Measurements from ENCODE around the gene ZCCHC24.
A peak's percentile ranks its signal among the peaks of the same experiment; 100 is the strongest.

ZCCHC24 gene

DNA sequence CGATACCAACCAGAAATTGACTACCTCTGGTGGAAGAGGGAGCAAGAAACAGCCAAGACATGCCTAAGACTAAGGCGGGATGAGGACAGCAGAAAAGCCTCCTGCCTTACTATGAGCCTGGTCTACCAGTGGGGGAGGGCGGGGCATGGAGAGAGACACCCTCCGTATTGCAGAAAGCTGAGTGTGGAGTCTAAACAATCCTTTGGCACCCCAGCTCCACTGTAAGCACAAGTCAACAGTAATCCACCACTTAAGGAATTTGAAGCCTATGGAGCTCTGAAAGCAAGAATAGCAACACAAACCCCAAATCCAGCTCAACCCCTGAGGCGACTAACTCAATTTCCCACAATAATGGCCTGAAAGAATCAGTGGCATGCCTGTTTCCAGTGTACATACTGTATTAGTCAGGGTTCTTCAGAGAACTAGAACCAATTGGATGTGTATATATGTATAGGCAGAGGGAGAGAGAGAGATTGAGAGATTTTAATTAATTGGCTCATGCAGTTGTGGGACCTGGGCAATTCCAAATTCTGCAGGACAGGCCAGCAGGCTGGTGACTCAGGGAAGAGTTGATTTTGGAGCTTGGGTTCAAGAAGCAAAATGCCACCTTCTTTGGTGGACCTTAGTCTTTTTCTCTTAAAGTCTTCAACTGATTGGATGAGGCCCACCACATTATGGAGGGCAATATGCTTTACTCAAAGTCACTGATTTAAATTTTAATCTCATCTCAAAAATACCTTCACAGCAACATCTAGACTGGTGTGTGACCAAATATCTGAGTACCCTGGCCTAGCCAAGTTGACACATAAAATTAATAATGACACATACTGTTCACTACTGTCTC, 84.7 kb downstream of the ZCCHC24 start:
- no peak for DNase-seq (ENCODE audit: low spot score)

GRCh38 chr10:79359816-79360498, 85.5 kb downstream of the ZCCHC24 start:
- no peak for DNase-seq (ENCODE audit: low spot score)

GRCh38 chr10:79358811-79359210, 86.6 kb downstream of the ZCCHC24 start:
- peak; percentile 64 for DNase-seq (ENCODE audit: low spot score)

GRCh38 chr10:79357180-79357579, 88.2 kb downstream of the ZCCHC24 start:
- no peak for DNase-seq (ENCODE audit: low spot score)

DNA sequence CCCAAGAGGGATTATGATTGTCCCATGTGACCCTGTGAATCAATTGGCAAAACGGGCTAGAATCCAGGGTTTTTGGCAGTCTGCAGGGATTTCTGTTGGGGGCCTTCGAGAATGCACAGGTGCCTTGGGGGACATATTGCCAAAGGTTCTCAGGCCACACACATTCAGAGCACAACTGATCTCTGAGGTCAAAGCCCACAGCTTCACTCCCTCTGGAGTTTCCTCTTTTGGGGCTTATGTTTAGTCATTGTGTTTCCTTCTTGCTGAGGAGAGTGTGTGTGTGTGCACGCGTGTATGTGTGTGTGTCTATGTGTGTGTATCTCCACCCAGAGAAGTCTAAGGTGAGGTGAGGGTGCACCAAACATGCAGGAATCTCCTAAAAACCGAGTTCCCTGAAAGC, 89.3 kb downstream of the ZCCHC24 start:
- no peak for DNase-seq (ENCODE audit: low spot score)

- DNase-seq (ENCODE audit: low spot score), result no peak
Observed at GRCh38 chr10:79355420-79356017, 89.9 kb downstream of the ZCCHC24 start.

DNA sequence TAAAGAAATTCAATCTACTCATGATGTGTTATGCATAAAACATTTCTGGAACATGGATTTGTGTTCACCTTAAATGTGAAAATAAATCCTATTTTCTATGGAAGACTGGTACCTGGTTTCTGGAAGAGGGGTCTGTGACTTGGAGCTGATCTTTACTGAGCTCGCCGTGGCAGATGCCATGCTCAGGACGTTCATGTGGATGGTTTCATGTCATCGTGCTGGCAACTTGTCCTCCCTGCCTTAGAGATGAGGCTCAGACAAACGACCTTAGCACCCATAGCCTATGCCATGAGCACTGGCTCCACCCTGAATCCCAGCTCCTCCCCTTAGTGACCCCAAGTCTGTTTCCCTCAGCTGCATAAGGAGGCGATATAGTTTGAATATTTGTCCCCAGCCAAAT, 90.8 kb downstream of the ZCCHC24 start:
- DNase-seq (ENCODE audit: low spot score), result no peak

DNA sequence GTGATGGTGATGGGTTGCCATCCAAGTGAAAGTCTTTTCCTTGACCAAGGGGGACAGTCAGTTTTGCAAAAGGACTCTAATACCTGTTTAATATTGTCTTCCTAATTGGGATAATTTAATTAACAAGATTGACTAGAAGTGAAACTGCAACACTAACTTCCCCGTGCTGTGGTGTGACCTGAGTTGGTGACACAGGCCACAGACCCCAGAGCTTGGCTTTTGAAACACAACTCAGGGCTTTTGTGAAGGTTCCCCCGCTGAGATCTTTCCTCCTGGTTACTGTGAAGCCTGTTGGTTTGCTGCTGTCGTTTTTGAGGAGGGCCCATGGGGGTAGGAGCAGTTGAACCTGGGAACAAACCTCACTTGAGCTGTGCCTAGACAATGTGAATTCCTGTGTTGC, 91.3 kb downstream of the ZCCHC24 start:
- DNase-seq (ENCODE audit: low spot score), result no peak

DNA sequence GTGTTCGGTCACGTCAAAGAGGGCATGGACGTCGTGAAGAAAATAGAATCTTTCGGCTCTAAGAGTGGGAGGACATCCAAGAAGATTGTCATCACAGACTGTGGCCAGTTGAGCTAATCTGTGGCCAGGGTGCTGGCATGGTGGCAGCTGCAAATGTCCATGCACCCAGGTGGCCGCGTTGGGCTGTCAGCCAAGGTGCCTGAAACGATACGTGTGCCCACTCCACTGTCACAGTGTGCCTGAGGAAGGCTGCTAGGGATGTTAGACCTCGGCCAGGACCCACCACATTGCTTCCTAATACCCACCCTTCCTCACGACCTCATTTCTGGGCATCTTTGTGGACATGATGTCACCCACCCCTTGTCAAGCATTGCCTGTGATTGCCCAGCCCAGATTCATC, 91.7 kb downstream of the ZCCHC24 start:
- DNase-seq (ENCODE audit: low spot score), result no peak

DNA sequence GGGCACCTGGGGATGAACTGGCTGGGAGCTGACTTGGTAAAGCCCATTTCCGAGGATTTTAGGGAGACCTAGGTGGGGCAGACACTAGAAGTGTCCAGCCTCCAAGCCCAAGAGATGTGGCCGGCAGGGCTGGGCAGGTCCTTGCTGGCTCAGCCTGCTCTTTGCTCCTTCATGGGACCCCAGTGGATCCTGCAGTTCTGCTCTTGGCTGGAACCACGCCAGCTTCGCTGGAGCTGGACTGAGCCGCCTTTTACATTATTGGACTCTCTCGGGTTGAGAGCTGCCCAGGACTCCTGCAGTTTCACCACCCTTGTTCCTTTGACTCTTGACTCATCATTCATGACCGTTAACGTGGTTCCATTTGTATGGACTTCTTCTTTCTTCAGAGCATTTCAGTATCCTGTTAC, 92.4 kb downstream of the ZCCHC24 start:
- DNase-seq (ENCODE audit: low spot score), result no peak

DNA sequence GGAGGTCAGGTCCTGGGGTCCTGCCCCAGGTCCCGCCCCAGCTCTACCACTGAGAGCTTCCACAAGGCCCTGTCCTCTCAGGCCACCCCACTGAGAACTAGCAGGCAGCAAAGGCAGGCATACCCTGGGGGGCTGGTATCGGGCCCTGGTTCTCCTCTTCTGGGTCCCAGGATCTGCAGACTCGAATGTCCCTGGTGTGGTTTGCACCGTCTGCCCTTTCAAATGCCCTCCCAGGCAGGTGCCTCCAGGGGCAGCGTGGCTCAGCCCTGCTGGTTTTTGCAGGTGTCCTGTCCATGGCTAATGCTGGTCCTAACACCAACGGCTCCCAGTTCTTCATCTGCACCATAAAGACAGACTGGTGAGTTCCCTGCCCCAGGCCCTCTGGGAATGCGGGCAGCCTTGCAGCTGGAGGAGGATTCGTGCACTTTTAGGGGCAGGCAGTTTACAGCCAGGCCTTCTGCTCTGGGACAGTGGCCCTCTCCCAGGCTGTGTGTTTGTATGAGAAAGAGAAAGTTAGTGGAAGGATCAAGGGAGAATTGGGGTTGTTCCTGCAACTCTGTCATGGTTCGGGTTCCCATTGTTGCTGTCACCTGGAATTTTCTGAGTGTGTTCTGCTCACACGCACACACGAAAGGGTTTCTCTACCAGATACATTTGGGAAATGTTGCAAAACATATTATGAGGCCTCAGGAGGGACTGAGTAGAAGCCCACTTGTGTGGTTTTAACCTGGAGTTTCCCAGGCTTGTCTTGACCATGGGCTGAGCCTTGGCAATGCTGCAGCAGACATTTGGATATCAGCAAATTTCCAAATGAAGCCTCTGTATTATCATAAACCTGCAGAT, 93.2 kb downstream of the ZCCHC24 start:
- DNase-seq (ENCODE audit: low spot score), result no peak

- no peak for DNase-seq (ENCODE audit: low spot score)
Observed at GRCh38 chr10:79351332-79351731, 94.1 kb downstream of the ZCCHC24 start.

GRCh38 chr10:79350407-79351154, 94.8 kb downstream of the ZCCHC24 start:
- DNase-seq (ENCODE audit: low spot score), result no peak

- no peak for DNase-seq (ENCODE audit: low spot score)
Observed at GRCh38 chr10:79349766-79350406, 95.5 kb downstream of the ZCCHC24 start.

- no peak for DNase-seq (ENCODE audit: low spot score)
Observed at GRCh38 chr10:79349072-79349491, 96.3 kb downstream of the ZCCHC24 start.

DNA sequence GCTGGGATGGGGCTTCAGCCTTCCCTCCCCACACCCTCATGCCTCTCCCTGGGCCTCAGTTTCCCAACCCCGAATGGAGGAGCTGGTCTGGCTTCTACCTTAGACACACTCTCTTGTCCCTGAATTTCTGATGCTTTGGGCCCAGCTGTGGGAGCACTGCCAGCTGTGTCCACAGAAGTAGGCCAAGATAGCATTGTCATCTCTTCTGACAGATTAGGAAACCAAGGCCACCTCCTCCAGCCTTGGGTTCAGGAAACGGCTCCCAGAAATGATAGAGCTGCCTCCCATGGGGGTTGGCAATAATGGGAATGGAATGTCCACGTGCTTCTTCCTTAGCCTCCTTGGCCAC, 96.8 kb downstream of the ZCCHC24 start:
- no peak for DNase-seq (ENCODE audit: low spot score)

DNA sequence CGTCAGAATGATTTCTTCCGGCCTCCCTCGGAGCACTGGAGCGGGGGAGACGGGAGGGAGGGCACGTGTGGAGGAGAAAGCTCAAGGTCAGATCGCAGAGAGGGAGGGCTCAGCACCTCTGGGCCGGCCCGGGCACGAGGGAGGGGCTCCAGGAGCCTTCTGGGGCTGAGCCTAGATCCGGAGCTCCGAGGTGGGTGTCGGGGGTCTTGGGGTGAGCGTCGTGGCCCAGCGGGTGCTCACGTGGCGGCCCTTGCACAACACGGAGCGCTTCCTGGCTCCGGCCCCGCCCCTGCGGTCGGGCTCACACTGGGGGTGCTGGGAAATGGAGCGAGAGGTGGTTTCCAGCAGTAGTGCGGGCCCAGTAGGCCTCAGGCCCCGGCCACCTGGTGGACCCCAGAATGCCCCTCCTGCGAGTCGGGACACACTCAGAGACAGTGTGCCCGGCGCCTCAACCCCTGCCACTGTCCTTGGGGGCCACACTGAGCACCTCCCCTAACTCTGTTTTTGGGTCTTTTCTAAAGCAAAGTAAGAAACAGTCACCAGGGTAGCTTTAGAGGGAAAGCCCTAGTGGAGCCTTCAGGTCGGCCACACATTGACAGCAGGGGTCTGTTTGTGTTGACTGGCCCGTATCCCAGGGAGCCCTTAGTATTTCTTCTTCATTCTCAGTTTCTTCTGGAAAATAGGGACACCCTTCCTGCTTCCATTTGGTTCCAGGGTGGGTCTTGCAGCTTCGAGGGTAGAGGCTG, 97.4 kb downstream of the ZCCHC24 start:
- peak; percentile 36 for DNase-seq (ENCODE audit: low spot score)

DNA sequence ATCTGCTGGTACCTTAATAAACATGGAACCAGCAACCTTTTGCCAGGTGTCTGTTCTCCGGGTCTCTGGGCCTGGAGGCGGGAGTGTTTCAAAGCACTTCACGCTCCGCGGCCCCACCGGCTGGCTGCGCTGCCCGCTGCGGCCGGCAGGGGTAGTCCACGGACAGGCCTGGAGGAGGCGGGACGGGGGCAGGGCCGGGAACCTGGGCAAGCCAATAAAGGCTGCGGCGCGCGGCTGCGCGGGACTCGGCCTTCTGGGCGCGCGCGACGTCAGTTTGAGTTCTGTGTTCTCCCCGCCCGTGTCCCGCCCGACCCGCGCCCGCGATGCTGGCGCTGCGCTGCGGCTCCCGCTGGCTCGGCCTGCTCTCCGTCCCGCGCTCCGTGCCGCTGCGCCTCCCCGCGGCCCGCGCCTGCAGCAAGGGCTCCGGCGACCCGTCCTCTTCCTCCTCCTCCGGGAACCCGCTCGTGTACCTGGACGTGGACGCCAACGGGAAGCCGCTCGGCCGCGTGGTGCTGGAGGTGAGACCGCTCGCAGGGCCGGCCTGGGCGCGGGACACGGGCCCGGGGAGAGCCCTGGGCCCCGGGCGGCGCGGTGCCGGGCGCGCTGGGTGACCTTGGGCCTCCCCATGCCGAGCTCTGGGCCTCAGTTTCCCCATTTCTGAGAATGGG, 98.1 kb downstream of the ZCCHC24 start, which contains the start of gene PPIF:
Gene PPIF, plus strand, starts transcription at position 244 of the 668 bp plus-strand sequence. Its CDS starts 80 bp downstream, at position 324.
- peak; percentile 83 for DNase-seq (ENCODE audit: low spot score)

DNA sequence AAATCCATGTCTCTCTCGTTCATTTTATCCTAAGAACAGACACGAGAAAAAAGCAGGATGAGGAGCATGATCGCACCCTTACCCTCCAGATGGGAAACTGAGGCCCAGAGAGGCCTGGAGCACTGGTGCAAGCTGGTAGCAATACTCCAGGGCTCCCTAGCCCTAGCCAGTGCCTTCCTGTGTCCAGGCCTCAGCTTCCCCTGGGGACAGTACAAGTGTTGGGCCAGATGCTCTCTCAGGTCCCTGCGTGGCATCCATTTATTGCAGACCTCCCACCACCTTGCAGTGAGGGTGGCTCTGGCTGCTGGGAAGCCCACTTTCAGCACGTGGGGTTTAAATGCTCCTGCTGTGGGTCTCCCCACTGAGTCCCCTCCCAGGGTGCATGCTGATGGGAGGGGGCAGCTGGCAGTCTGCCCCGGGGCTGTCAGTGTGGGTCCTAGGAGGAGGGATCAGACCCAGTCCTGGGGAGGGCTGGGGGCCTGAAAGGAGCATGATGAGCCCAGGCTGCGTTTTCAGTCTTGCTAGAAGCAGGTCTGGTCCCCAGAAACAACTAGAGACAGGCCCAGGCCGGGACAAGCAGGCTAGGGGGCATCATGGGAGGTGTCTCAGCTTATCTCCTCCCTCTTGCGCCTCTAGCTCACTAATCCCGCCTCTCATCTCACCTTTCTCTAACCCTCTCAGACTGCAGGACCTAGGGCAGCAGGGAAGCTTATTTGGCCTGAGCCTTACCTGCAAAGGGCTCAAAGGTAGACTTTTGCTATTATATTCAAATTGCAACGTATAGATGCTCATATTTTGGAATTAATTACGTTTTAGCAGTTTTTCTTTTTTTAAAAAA, 98.8 kb downstream of the ZCCHC24 start:
- DNase-seq (ENCODE audit: low spot score), result peak; percentile 57

All from SW480 (cell line).